PC-9 (cell line): ENCODE measurements around the gene NRG3. TPM values are rescaled to one million over a fixed set of nuclear protein-coding genes. Genes with fewer than 3 reads are reported as not detected.
"Not testable (repeated sequence)": the region's sequence is repeated elsewhere in the genome, so short reads cannot be mapped to it uniquely, and the experiment has no call there.

ENCODE experiments used
- BruUV-seq: library from RNA; stranded (reverse); fragments of 400-500 nt; replicated peaks from 2 replicates; lab custom pipeline; 2021; lab: Mats Ljungman, UMichigan
- CTCF ChIA-PET: fragments of 300-600 bp; sonication (Branson Sonifier 250); formaldehyde crosslinking; loops from one replicate; lab custom pipeline; 2022; ENCODE audit warnings: antibody characterized with exemption; lab: Charles Lee
- POLR2A ChIA-PET: fragments of 300-600 bp; sonication (Branson Sonifier 250); formaldehyde crosslinking; loops from one replicate; lab custom pipeline; 2022; ENCODE audit warnings: antibody characterized with exemption; ENCODE audit not compliant: unreplicated experiment; lab: Charles Lee
- DNase-seq, 2 experiments: peaks; one replicate each; pipeline versions ENCODE4 v3.0.0 to v3.0.0-alpha.2; 2015 to 2022; ENCODE audit warnings: mixed read lengths in 1 of 2
- H2AFZ ChIP-seq: fragments of 200-600 bp; sonication (generic); 2 replicates; pipeline ENCODE4 v1.8.1; 2017; ENCODE audit warnings: antibody characterized with exemption
- H3F3A ChIP-seq: fragments of 200-600 bp; sonication (generic); 2 replicates; pipeline ENCODE4 v1.8.1; 2017; ENCODE audit warnings: antibody characterized with exemption, mild to moderate bottlenecking, low read depth; ENCODE audit not compliant: insufficient read depth
- H3K27ac ChIP-seq: fragments of 200-600 bp; sonication (generic); 2 replicates; pipeline ENCODE4 v1.6.1; 2016; ENCODE audit warnings: mixed run types
- H3K27me3 ChIP-seq: fragments of 200-600 bp; sonication (generic); 2 replicates; pipeline ENCODE4 v1.6.1; 2016; ENCODE audit warnings: low read depth, mixed run types; ENCODE audit not compliant: insufficient read depth
- H3K36me3 ChIP-seq: fragments of 200-600 bp; sonication (generic); 2 replicates; pipeline ENCODE4 v1.6.1; 2016; ENCODE audit warnings: low read depth, mixed run types
- H3K4me1 ChIP-seq: fragments of 200-600 bp; sonication (generic); replicated peaks from 2 replicates; pipeline ENCODE4 v1.6.1; 2016; ENCODE audit warnings: mixed run types; ENCODE audit not compliant: insufficient read depth
- H3K4me2 ChIP-seq: fragments of 200-600 bp; sonication (generic); 2 replicates; pipeline ENCODE4 v1.6.1; 2017; ENCODE audit warnings: mixed run types
- H3K4me3 ChIP-seq: fragments of 200-600 bp; sonication (generic); 2 replicates; pipeline ENCODE4 v1.6.1; 2016; ENCODE audit warnings: mixed run types
- H3K79me2 ChIP-seq: fragments of 200-600 bp; sonication (generic); 2 replicates; pipeline ENCODE4 v1.6.1; 2017; ENCODE audit warnings: low read depth, mixed run types
- H3K9me2 ChIP-seq: fragments of 200-600 bp; sonication (generic); 2 replicates; pipeline ENCODE4 v1.8.1; 2017; ENCODE audit warnings: mild to moderate bottlenecking; ENCODE audit not compliant: insufficient read depth
- H3K9me3 ChIP-seq: fragments of 200-600 bp; sonication (generic); 2 replicates; pipeline ENCODE4 v1.8.1; 2016; ENCODE audit warnings: low read depth; ENCODE audit not compliant: insufficient read depth
- H4K20me1 ChIP-seq: fragments of 200-600 bp; sonication (generic); 2 replicates; pipeline ENCODE4 v1.8.1; 2017; ENCODE audit not compliant: insufficient read depth
- CTCF ChIP-seq: fragments of 200-600 bp; sonication (generic); conservative IDR thresholded peaks from 2 replicates; pipeline ENCODE4 v1.6.1; 2017; ENCODE audit warnings: mixed run types, antibody characterized with exemption, mild to moderate bottlenecking, moderate library complexity
- EZH2 ChIP-seq: fragments of 200-600 bp; sonication (generic); IDR thresholded peaks from 2 replicates; pipeline ENCODE4 v1.8.0; 2017; ENCODE audit warnings: antibody characterized with exemption, low read depth
- intact Hi-C: fragments of 100-400 bp; cut with micrococcal nuclease; formaldehyde crosslinking; loops from one replicate; pipeline ENCODE4 v1.10.0; 2022; ENCODE audit not compliant: unreplicated experiment
- total RNA-seq: library from RNA; stranded (reverse); gene quantifications from 2 replicates; pipeline ENCODE4 v1.2.3, GENCODE V29; 2021

The NRG3 gene
- total RNA-seq, 1 experiment from 2014 or later = not detected

- no peaks in the 10 kb centered on the region for H3K9me2 ChIP-seq
- H3K27me3 ChIP-seq = no peaks in the 10 kb centered on the region
- H4K20me1 ChIP-seq = no peaks in the 10 kb centered on the region
- no peaks in the 10 kb centered on the region for H3K4me1 ChIP-seq
- no peak overlapping the region for H2AFZ ChIP-seq
- no peak for TF ChIP-seq CTCF
- TF ChIP-seq EZH2 = no peak
- no peaks in the 10 kb centered on the region for H3F3A ChIP-seq
- intact Hi-C loops = no loop called here
- no peak for DNase-seq
- no peaks in the 10 kb centered on the region for H3K79me2 ChIP-seq
- no TSS peak for BruUV-seq
- ChIA-PET CTCF (no interaction called here), POLR2A (no interaction called here)
- no peak overlapping the region for H3K4me2 ChIP-seq
- no peaks in the 10 kb centered on the region for H3K36me3 ChIP-seq
- H3K27ac ChIP-seq = no peak overlapping the region
- H3K4me3 ChIP-seq = no peak overlapping the region
- no peaks in the 10 kb centered on the region for H3K9me3 ChIP-seq
These were observed 1078.9 kb downstream of the NRG3 start for GRCh38 chr10:82953909-82954308.

DNA sequence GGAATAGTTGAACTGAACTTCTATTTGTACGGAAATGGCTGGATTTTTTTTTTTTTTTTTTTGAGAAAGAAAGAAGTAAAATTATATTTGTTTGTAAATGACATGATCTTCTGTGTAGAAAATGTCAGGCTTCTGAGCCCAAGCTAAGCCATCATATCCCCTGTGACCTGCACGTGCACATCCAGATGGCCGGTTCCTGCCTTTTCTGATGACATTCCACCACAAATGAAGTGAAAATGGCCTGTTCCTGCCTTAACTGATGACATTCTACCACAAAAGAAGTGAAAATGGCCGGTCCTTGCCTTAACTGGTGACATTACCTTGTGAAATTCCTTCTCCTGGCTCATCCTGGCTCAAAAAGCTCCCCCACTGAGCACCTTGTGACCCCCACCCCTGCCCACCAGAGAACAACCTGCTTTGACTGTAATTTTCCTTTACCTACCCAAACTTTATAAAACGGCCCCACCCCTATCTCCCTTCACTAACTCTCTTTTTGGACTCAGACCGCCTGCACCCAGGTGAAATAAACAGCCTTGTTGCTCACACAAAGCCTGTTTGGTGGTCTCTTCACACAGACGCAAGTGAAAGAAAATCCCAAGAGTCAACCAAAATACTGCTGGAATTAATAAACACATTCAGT is 1085.5 kb downstream of the NRG3 start:
- H3K9me2 ChIP-seq, H3K36me3 ChIP-seq, H3K4me2 ChIP-seq, H3K27ac ChIP-seq, H4K20me1 ChIP-seq, H2AFZ ChIP-seq, H3K4me1 ChIP-seq, DNase-seq, H3K4me3 ChIP-seq, POLR2A ChIA-PET, H3K79me2 ChIP-seq, BruUV-seq, intact Hi-C loops, H3F3A ChIP-seq, H3K9me3 ChIP-seq, CTCF ChIA-PET: not testable (repeated sequence)
- H3K27me3 ChIP-seq = 0 out of 2 replicates have a peak, but pooled peaks cover 24% of the 10 kb centered on the region

- Histone ChIP-seq H3K9me2 (no peaks in the 10 kb centered on the region), H2AFZ (no peak overlapping the region), H3F3A (no peaks in the 10 kb centered on the region), H3K27me3 (0 out of 2 replicates have a peak, but pooled peaks cover 24% of the 10 kb centered on the region), H3K4me2 (no peak overlapping the region), H4K20me1 (no peaks in the 10 kb centered on the region), H3K27ac (no peak overlapping the region), H3K79me2 (no peaks in the 10 kb centered on the region), H3K4me1 (no peaks in the 10 kb centered on the region), H3K36me3 (no peaks in the 10 kb centered on the region), H3K4me3 (no peak overlapping the region), H3K9me3 (no peaks in the 10 kb centered on the region)
- BruUV-seq = no TSS peak
- no peak for DNase-seq
- no peak for TF ChIP-seq EZH2
- no peak for TF ChIP-seq CTCF
- intact Hi-C loops = no loop called here
- ChIA-PET CTCF (no interaction called here), POLR2A (no interaction called here)
These were observed 1086.9 kb downstream of the NRG3 start for GRCh38 chr10:82961864-82962263.

DNA sequence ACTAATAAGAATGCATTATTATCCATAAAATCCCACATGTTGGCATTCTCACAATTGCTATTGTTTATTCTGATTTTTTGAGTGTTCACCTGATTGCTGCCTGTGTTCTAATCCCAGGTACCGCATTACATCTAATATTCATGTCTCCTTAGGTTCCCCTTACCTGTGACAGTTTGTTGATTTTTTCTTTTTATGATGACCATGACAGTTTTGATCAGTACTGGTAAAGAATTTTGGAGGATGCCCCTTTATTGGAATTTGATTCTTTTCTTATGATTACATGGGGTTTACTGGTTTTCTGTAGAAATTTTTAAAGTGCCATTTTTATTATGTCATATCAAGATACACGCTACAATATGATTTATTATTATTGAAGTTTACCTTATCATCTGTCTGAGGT is 1091.1 kb downstream of the NRG3 start:
- CTCF ChIA-PET = no interaction called here
- Histone ChIP-seq H3K4me3 (no peak overlapping the region), H3K27ac (no peak overlapping the region), H3K9me3 (no peaks in the 10 kb centered on the region), H3K9me2 (no peaks in the 10 kb centered on the region), H3K4me1 (no peaks in the 10 kb centered on the region), H3F3A (no peaks in the 10 kb centered on the region), H3K36me3 (no peaks in the 10 kb centered on the region), H2AFZ (no peak overlapping the region), H3K27me3 (0 out of 2 replicates have a peak, but pooled peaks cover 23% of the 10 kb centered on the region), H3K79me2 (no peaks in the 10 kb centered on the region), H4K20me1 (no peaks in the 10 kb centered on the region), H3K4me2 (no peak overlapping the region)
- no peak for TF ChIP-seq EZH2
- no peak for TF ChIP-seq CTCF
- intact Hi-C loops = no loop called here
- POLR2A ChIA-PET = no interaction called here
- no TSS peak for BruUV-seq
- DNase-seq = no peak
